HepG2 (cell line): ENCODE results near the gene TXNDC11. TPM values are rescaled to one million over a fixed set of nuclear protein-coding genes. Genes with fewer than 3 reads are reported as not detected.

Experiments used
- ASH2L ChIP-seq: fragments of 300-600, 200-600 bp; sonication (generic); IDR thresholded peaks from 2 replicates; pipeline ENCODE4 v1.7.0; 2017; ENCODE audit warnings: low read depth, mild to moderate bottlenecking, moderate library complexity, mixed read lengths, low read length; ENCODE audit not compliant: insufficient read length
- CCAR2 ChIP-seq: fragments of 200-400 bp; formaldehyde crosslinking; optimal IDR thresholded peaks from 2 replicates; pipeline ENCODE3; 2018; ENCODE audit warnings: low read depth, mild to moderate bottlenecking, low read length, moderate library complexity
- FLYWCH1 ChIP-seq: sonication (generic); formaldehyde crosslinking; IDR thresholded peaks from 2 replicates; pipeline ENCODE4 v1.8.1; 2023; ENCODE audit warnings: mild to moderate bottlenecking, missing genetic modification reagents
- FOXO1 ChIP-seq: sonication (generic); formaldehyde crosslinking; IDR thresholded peaks from 2 replicates; pipeline ENCODE4 v1.4.0; 2020; ENCODE audit warnings: missing genetic modification reagents
- FOXP1 ChIP-seq, 2 experiments: fragments of 450-650 bp in 1 of 2; IDR thresholded peaks; 2 replicates each; pipeline ENCODE4 v1.6.1; 2017 to 2018; ENCODE audit warnings: antibody characterized with exemption in 1 of 2
- GMEB1 ChIP-seq: sonication (generic); formaldehyde crosslinking; IDR thresholded peaks from 2 replicates; pipeline ENCODE4 v1.5.1; 2020; ENCODE audit warnings: missing genetic modification reagents, mild to moderate bottlenecking, borderline replicate concordance
- HOMEZ ChIP-seq: IDR thresholded peaks from 2 replicates; pipeline ENCODE4 v1.6.1; 2016; ENCODE audit warnings: low read depth
- KDM2A ChIP-seq: sonication (generic); formaldehyde crosslinking; IDR thresholded peaks from 2 replicates; pipeline ENCODE4 v1.4.0; 2020; ENCODE audit warnings: low read depth, missing genetic modification reagents, borderline replicate concordance
- MED13 ChIP-seq: sonication (generic); formaldehyde crosslinking; IDR thresholded peaks from 2 replicates; pipeline ENCODE4 v1.5.0; 2020; ENCODE audit warnings: missing genetic modification reagents
- MEF2D ChIP-seq: sonication (generic); formaldehyde crosslinking; IDR thresholded peaks from 2 replicates; pipeline ENCODE4 v1.5.1; 2020; ENCODE audit warnings: mild to moderate bottlenecking, missing genetic modification reagents
- MTA1 ChIP-seq: sonication (generic); formaldehyde crosslinking; IDR thresholded peaks from 2 replicates; pipeline ENCODE4 v1.4.0; 2020; ENCODE audit warnings: missing genetic modification reagents, mild to moderate bottlenecking, borderline replicate concordance
- MTF1 ChIP-seq: sonication (generic); formaldehyde crosslinking; IDR thresholded peaks from 2 replicates; pipeline ENCODE4 v1.5.0; 2020; ENCODE audit warnings: missing genetic modification reagents
- SATB2 ChIP-seq: sonication (generic); formaldehyde crosslinking; IDR thresholded peaks from 2 replicates; pipeline ENCODE4 v1.5.0; 2020; ENCODE audit warnings: missing genetic modification reagents
- SKI ChIP-seq: fragments of 450-650 bp; IDR thresholded peaks from one replicate; pipeline ENCODE4 v1.6.1; 2018; ENCODE audit warnings: mild to moderate bottlenecking; ENCODE audit not compliant: partially characterized antibody
- STAT5B ChIP-seq: sonication (generic); formaldehyde crosslinking; IDR thresholded peaks from 2 replicates; pipeline ENCODE4 v1.4.0; 2020; ENCODE audit warnings: missing genetic modification reagents
- TP53 ChIP-seq: sonication (generic); formaldehyde crosslinking; conservative IDR thresholded peaks from 2 replicates; pipeline ENCODE4 v1.4.0; 2020; ENCODE audit warnings: missing genetic modification reagents
- ZBTB49 ChIP-seq: sonication (generic); formaldehyde crosslinking; IDR thresholded peaks from 2 replicates; pipeline ENCODE4 v1.4.0; 2020; ENCODE audit warnings: missing genetic modification reagents, borderline replicate concordance
- ZFP82 ChIP-seq: sonication (generic); formaldehyde crosslinking; IDR thresholded peaks from 2 replicates; pipeline ENCODE4 v1.5.1; 2020; ENCODE audit warnings: mild to moderate bottlenecking, missing genetic modification reagents, borderline replicate concordance
- ZFX ChIP-seq: sonication (generic); formaldehyde crosslinking; IDR thresholded peaks from 2 replicates; pipeline ENCODE4 v1.4.0; 2020; ENCODE audit warnings: mild to moderate bottlenecking, low read depth, missing genetic modification reagents, moderate library complexity
- ZNF205 ChIP-seq: IDR thresholded peaks from 2 replicates; pipeline ENCODE4 v1.6.1; 2018; ENCODE audit warnings: missing biosample characterization, missing genetic modification reagents
- ZNF296 ChIP-seq: sonication (generic); formaldehyde crosslinking; conservative IDR thresholded peaks from 2 replicates; pipeline ENCODE4 v1.5.0; 2020; ENCODE audit warnings: mild to moderate bottlenecking, missing genetic modification reagents
- ZNF562 ChIP-seq: sonication (generic); formaldehyde crosslinking; IDR thresholded peaks from 2 replicates; pipeline ENCODE4 v1.8.0; 2022; ENCODE audit warnings: missing genetic modification reagents, borderline replicate concordance
- ZNF7 ChIP-seq: IDR thresholded peaks from 2 replicates; pipeline ENCODE4 v1.6.1; 2016; ENCODE audit warnings: missing biosample characterization, missing genetic modification reagents
- ZNF703 ChIP-seq: sonication (generic); formaldehyde crosslinking; IDR thresholded peaks from 2 replicates; pipeline ENCODE4 v1.5.1; 2020; ENCODE audit warnings: missing genetic modification reagents, mild to moderate bottlenecking, moderate library complexity, borderline replicate concordance
- polyA plus RNA-seq, 8 experiments: library from polyadenylated mRNA; depleted of rRNA in 3 of 8; stranded (reverse) in 7 of 8; unstranded in 1 of 8; fragments of >200 nt; fragmentation: Illumina TruSeq in 4 of 8; extraction: Trizol in 4 of 8; gene quantifications; 2 replicates each; pipeline versions ENCODE4 v1.2.1 to v1.2.3, GENCODE V29; 2011 to 2016; ENCODE audit warnings: low read depth in 4 of 8, missing spikeins in 1 of 8, mixed read lengths in 1 of 8; ENCODE audit not compliant: insufficient read depth in 1 of 8
- total RNA-seq, 5 experiments: library from RNA; depleted of rRNA; stranded (reverse); fragments of >200 nt; fragmentation: Illumina TruSeq; extraction: Trizol; gene quantifications; 2 replicates each; pipeline ENCODE4 v1.2.3, GENCODE V29; 2016; ENCODE audit warnings: low read depth in 1 of 5

Gene TXNDC11
- total and polyA plus RNA-seq, 2 of the 13 experiments (the other 11 are each of a cell fraction or from before 2014, with no cell fraction given), result 74.9 to 123 TPM

- TF ChIP-seq ZNF205 (CRISPR knock-in tag) (peak; percentile 40; the same call in 1 of the 2 replicates), HOMEZ (peak; percentile 40; the same call in 1 of the 2 replicates), ZFP82 (CRISPR knock-in tag) (0 out of 2 replicates have a peak, but pooled peaks have one; percentile 24), ZNF296 (CRISPR knock-in tag) (peak; percentile 79), ZBTB49 (peak; percentile 90), ZNF703 (CRISPR knock-in tag) (no peak), STAT5B (CRISPR knock-in tag) (no peak), ZFX (no peak), ASH2L (peak; percentile 49), MTF1 (CRISPR knock-in tag) (0 out of 2 replicates have a peak, but pooled peaks have one; percentile 74), KDM2A (peak; percentile 71; the same call in 1 of the 2 replicates), ZNF562 (CRISPR knock-in tag) (no peak), MTA1 (CRISPR knock-in tag) (no peak), TP53 (CRISPR knock-in tag) (no peak; the same call in 1 of the 2 replicates), ZNF7 (CRISPR knock-in tag) (0 out of 2 replicates have a peak, but pooled peaks have one; percentile 27), MEF2D (peak; percentile 47; the same call in 1 of the 2 replicates), SKI (peak; percentile 98), GMEB1 (no peak), SATB2 (peak; percentile 79; the same call in 1 of the 2 replicates), FOXO1 (CRISPR knock-in tag) (peak; percentile 73), MED13 (CRISPR knock-in tag) (0 out of 2 replicates have a peak, but pooled peaks have one; percentile 9), FOXP1 (IDR thresholded peaks at IDR 0.05) (peak; percentile 84; the same call in 1 of the 2 replicates), FOXP1 (CRISPR knock-in tag; IDR thresholded peaks at IDR 0.05) (peak; percentile 81), FLYWCH1 (CRISPR knock-in tag) (peak; percentile 45; the same call in 1 of the 2 replicates), CCAR2 (peak; percentile 8)
These were observed 834 bp upstream of the TXNDC11 start (continued) for GRCh38 chr16:11743308-11744074.
